Activated CD8-positive, alpha-beta memory T cell treated with anti-CD3 and anti-CD28 coated beads for 36 hours (primary cell): ENCODE data around the gene FAM124B. TPM values are rescaled to one million over a fixed set of nuclear protein-coding genes. Genes with fewer than 3 reads are reported as not detected.
"Not testable (repeated sequence)": the region's sequence is repeated elsewhere in the genome, so short reads cannot be mapped to it uniquely, and the experiment has no call there.

Source experiments
- CTCF ChIA-PET: fragments of 350-600 bp; sonication (Branson Sonifier 250); formaldehyde crosslinking; loops from one replicate; lab custom pipeline; 2021; ENCODE audit warnings: antibody characterized with exemption; lab: Charles Lee
- POLR2A ChIA-PET: fragments of 350-600 bp; sonication (Branson Sonifier 250); formaldehyde crosslinking; loops from one replicate; lab custom pipeline; 2021; ENCODE audit warnings: antibody characterized with exemption; lab: Charles Lee
- total RNA-seq, 2 experiments: library from RNA; stranded (reverse); gene quantifications; one replicate each; pipeline ENCODE4 v1.2.3, GENCODE V29; 2021

The FAM124B gene
- total RNA-seq, 2 experiments from 2014 or later: 0.11 TPM; not detected in 1

DNA sequence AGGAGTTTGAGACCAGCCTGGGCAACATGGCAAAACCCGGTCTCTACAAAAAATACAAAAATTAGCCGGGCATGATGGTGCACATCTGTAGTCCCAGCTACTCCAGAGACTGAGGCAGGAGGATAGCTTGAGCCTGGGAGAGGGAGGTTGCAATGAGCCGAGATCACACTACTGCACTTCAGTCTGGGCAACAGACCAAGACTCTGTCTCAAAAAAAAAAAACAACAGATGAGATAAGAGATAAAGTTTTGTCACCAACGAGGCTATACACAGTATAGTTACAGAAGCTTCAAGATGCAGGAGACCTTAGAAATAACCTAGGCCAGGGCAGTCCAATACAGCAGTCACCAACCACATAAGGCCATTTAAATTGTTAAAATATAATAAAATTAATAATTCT, 9.4 kb downstream of the FAM124B start:
- POLR2A ChIA-PET: no interaction called here
- CTCF ChIA-PET: no interaction called here

DNA sequence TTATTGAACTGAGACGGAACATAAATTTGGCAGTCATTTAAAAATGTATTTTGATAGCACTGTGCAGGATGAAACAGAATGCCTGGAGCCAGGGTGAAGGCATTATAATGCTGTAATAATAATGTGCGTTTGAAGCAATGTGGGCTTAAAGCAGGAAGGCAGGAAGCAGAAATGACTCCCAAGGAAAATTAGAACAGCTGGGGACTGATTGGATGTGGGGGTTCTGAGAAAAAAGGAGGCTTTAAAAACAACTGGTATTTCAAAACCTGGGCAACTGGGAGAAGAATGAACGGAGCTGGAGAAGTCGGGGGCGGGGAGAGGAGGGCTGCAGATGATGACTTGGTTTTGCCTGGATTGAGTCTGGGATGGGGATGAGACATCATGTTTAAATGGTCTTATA, 12.6 kb downstream of the FAM124B start:
- ChIA-PET POLR2A (no interaction called here), CTCF (no interaction called here)

DNA sequence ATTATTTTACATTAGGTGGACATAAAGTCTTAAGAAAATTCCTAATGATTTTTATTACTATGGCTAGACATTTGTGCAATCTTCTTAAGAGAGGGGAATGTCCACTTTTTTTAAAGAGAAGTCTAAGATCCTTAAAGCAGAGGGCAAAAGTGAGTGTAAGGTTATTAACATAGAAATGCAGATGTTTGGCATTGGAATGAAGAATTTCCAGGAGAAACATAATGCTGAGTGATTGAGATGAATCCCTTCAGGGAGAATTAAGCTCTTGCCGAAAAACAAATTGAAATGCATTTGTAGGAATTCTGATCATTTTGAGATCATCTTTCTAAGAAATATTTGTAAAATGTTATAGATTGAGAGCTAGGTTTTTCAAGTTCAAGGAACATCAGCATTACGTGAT, 15.0 kb downstream of the FAM124B start:
- ChIA-PET POLR2A (no interaction called here), CTCF (no interaction called here)

DNA sequence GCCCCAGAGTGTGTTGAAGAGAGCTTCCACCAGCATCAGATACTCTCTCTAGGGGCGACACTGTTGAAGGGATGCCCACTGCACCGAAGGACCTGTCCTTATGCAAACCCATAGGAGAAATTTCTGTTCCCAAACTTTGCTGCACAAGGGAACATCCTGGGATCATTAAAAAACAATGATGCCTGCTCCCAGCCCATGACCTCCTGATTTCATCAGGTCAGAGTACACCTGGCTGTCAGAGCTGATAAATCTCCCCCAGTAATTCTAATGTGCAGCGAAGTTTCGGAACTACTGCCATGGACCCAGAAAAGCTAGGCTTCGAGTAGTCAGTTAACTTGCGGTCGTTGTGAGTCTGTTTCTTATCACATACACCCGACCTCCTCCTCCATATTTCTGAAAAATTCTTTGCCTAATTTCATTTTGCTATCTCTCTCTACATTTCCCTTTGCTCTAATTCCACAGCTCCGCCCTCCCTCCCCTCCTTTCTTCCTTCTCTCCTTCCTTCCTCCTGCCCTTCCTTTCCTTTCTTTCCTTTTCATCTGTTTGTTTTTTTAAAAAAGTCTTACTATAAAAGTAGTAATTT, 18.8 kb downstream of the FAM124B start:
- ChIA-PET POLR2A (no interaction called here), CTCF (no interaction called here)

DNA sequence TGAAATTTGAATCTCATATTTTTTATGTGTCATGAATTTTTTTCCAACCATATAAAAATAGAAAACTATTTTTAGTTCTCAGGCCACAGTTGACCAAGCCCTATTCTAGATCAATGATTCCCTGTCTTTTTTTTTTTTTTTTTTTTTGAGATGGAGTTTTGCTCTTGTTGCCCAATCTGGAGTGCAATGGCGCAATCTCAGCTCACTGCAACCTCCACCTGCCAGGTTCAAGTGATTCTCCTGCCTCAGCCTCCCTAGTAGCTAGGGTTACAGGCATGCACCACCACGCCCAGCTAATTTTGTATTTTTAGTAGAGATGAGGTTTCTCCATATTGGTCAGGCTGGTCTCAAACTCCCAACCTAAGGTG, 19.6 kb downstream of the FAM124B start:
- CTCF ChIA-PET: not testable (repeated sequence)

DNA sequence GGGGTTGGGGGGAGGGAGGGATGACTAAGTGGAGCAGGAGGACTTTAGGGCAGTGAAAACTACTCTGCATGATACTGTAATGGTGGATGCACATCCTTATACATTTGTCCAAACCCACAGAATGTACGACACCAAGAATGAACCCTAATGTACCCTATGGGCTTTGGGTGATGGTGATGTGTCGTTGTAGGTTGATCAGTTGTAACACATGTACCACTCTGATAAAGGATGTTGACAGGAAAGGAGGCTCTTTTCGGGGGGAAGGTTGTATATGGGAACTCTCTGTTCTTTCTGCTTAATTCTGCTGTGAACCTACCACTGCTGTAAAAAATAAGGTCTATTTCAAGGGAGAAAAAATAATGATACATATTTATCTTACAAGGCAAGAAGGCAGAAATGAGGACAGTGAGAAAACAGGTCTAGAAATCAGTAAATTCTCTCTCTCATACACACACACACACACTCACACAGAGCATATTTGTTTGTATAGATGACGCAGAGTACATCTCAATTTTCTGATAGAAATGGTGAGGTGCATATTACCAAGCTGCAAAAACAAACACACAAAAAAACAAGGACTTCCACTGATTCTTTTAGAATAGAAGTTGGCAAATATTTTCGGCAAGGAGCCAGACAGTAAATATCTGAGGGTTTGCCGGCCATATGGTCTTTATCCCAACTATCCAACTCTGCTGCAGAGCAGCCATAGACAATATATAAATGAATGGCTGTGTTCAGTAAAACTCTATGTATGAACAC, 20.2 kb downstream of the FAM124B start:
- ChIA-PET POLR2A (no interaction called here), CTCF (no interaction called here)

More for the DNA sequence above, 19.6 kb downstream of the FAM124B start:
- POLR2A ChIA-PET: not testable (repeated sequence)

DNA sequence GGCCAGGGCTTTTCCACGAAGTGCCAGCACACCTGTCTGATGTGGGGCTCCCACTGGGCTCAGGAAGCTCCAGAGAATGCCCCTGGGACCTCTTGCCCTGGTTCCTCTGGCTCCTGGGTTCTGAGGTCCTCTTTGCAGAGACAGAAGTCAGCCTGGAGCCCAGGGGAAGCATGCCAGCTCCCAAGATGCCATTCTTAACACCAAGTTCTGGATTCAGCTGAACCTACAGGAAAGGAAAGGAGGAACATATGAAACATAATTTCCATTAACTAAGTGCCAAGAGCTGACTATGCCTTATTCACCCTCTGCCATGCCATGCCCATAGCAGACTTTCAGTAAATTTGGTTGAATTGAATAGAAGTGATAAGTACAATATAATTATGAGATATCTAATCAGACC, 21.9 kb downstream of the FAM124B start:
- ChIA-PET CTCF (no interaction called here), POLR2A (no interaction called here)

DNA sequence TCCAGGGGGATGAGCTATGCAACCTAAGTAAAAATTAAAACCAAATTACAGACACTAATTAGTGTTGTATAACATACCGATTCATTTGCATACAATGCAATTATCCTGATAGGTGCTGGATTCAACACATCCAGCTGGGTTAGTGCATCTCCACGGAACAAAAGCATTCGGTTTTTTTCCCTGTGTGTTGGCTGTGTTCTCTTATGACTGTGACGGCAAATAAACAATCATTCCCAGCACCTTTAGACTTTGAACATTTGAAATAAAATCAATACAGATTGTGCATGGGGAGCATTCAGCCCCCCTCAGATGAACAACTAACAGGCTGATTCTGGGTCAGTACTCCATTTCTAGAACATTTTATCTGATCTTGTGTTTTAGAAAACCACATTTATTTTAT, 22.7 kb downstream of the FAM124B start:
- CTCF ChIA-PET: no interaction called here
- POLR2A ChIA-PET: no interaction called here

DNA sequence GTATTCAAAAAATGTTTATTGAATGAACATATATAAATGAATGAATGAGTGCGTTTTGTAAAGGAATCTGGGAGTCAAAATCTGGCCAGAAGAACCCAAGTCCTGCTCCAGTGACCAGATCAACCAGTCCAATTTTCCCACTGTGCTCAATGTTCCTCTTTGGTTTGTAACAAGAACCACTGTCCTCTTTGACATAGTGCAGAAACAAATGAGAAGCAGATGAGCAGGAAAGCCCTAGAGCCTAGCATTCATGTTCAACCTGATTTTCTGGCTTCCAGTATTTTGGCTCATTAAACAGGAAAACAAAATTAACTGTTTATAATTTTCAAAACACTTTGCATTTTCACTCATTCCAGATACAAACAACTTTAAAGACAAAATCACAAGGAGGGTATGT, 23.2 kb downstream of the FAM124B start:
- ChIA-PET CTCF (interaction anchor here (1.8 kb wide), 1 partner anchor 9 kb away, joined by 6 read pairs; no protein-coding TSS in a partner anchor), POLR2A (no interaction called here)

DNA sequence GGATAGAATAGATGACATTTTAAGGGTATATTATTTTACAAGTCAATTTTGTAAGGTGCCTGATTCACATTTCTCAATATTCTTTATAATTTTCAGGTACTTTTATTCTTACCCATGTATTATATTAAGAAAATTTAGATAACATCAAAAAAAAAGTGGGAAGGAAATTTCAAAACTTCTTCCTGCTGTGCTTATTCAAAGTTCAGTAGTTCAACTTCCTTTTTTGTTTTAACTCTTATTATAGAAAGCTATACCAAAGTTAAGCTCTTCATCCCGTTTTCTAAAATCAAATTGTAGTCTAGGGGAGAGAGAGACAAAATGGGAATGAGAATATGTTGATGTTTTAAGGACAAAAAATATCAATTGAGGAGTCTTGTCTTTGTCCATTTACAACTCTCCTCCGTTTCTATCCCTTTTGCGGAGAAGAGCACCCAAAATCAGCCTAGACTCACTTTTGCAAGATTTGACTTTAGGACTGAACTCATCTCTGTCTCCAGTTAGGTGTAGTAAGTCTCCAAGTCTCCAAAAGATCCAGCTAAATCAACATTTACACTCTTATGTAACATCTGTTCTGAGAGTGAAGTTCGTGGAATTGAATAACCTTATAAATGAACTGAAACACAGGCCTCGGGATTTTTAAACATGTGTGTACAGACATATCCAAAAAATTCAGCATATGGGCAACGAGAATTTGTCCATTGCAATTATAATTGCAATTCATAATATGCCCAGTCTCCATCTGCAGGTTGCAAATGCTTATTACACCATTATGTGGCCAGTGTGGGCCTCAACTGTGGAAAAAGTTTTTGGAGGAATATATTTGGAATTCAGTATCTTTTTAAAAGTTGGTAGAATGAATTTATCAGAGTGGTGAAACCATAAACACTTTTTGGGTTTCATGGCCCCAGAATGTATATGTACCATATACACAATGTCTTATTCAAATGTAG, 23.9 kb downstream of the FAM124B start:
- POLR2A ChIA-PET: no interaction called here
- CTCF ChIA-PET: interaction anchor here (1.8 kb wide), 1 partner anchor 8 kb away, joined by 6 read pairs; no protein-coding TSS in a partner anchor

DNA sequence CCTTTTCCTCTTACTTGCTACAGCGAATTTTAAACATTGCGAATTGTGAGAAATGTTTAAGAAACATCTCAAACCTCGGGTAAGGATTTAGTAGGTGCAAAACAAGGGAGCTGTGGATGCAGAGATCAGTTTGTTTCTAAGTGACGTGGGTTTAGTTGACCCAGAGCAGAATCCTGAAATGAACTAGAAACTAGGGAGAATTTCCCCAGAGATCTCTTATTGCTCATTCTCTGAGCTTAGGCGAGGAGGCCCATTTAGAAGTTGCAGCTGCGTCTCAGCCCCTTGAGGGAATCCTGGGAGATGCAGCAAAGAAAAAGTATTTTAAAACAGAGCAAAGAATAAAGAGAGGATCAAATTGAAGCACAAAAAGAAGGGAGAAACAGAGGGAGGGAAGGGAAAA, 29.3 kb downstream of the FAM124B start:
- CTCF ChIA-PET: interaction anchor here (1.5 kb wide), 1 partner anchor 280 kb away, joined by 4 read pairs; no protein-coding TSS in a partner anchor
- POLR2A ChIA-PET: no interaction called here

DNA sequence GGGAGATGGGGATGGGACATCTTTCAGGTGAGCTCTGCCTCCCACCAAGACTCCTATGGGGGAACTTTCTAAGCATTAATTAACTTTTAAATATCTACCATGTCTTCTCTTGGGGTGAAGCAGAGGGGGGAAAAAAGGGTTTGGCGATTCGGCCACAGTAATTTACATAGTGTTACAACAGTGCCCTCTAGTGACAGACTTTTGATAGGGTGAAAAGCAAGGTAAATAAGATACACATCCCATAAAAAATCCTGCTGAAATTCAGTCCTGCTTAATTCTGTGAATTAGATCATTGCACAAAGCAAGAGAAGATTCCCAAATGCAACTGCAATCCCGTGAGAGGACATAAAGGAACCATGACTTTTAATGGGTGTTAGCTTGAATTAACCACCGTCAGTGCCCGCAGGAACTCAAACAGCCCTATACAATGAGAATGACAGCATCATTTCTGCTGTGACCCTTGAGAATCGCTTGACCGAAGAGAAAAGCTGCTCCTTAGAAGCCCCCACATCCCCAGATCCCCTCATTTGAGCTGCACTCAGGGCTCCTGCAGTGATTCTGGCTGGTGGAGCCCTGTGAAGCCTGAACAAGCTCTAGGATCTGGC, 32.8 kb downstream of the FAM124B start:
- CTCF ChIA-PET: interaction anchor here (0.9 to 1.5 kb wide), 9 partner anchors 9 to 398 kb away, joined by 3 to 6 read pairs (median 4); no protein-coding TSS in a partner anchor
- POLR2A ChIA-PET: no interaction called here

DNA sequence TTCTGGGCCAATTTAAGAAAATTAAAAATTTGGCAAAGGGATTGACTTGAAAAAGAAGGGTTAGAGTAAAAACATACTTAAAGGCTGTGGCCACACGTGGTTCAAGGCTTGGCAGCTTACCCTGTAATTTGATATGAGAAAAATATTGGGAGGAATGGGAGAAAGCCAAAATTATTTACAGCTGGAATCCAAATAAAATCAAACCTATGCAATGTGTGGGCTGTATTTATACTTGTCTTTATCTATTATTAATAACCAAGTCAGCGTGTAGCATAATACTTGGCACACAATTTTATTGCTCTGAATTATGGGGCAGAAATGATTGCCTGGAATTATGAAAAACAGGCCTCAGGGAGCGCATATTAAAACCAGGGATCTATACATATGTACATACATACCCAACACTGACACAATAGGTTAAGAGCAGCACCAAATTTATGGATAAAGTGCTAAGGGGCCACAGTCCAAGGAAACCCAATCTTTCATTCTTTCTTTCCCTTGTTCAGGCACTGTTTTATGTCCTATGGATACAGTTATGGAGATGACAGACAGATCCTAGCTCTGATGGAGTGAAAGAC, 35.6 kb downstream of the FAM124B start:
- ChIA-PET POLR2A (no interaction called here), CTCF (interaction anchor here (1.6 kb wide), 1 partner anchor 8 kb away, joined by 3 read pairs; no protein-coding TSS in a partner anchor)

DNA sequence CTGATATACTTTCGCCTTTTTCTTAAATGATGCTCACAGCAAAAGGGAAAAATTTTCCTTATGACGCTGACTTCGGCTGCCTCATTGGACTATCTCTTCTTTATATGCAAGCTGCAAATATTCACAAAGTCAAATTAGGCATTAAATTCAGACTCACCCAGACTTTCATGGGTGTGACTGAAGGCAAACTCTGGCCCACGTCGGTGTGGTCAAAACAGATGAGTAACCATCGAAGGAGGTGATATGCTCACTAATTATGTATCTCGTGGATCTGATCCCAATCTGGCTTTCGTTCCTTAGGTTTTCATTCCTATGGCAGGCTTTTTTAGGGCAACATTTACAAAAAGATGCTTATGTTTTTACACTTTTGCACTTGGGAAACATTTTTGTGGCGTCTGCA, 36.6 kb downstream of the FAM124B start:
- ChIA-PET CTCF (interaction anchor here (1.0 to 1.6 kb wide), 2 partner anchors 9 to 284 kb away, joined by 3 read pairs; no protein-coding TSS in a partner anchor), POLR2A (interaction anchor here (0.6 kb wide), 1 partner anchor 236 kb away, joined by 4 read pairs; no protein-coding TSS in a partner anchor)

DNA sequence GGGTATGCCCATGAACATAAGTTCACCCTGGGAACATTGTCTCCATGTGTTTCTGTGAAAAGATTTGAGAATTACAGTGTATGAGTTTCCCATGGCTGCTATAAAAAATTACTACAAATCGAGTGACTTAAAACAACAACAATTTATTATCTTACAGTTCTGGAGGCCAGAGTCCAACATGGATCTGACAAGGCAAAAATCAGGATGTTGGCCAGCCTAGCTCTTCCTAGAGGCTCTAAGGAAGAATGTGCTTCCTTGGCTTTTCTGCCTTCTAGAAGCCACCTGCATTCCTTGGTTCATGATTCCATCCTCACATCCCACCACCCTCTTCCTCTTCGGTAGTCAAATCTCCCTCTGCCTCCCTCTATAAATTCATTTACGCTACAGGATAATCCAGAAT, 38.6 kb downstream of the FAM124B start:
- ChIA-PET POLR2A (no interaction called here), CTCF (no interaction called here)

DNA sequence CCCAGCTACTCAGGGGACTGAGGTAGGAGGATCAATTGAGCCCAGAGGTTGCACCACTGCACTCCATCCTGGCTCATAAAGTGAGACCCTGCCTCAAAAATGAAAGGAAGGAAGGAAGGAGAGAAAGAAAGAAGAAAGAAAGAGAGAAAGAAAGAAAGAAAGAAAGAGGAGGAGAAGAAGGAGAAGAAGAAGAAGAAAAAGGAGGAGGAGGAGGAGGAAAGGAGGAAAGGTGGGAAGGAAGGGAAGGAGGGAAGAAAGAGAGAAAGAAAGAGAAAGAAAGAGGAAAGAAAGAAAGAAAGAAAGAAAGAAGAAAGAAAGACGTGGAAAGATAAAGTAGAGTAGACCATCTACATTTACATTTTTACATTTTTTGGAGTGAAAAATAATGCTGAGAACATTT, 39.8 kb downstream of the FAM124B start:
- ChIA-PET POLR2A (interaction anchor here (0.6 kb wide), 1 partner anchor 691 kb away, joined by 4 read pairs; no protein-coding TSS in a partner anchor), CTCF (interaction anchor here (0.6 kb wide), 1 partner anchor 8 kb away, joined by 5 read pairs; no protein-coding TSS in a partner anchor)

DNA sequence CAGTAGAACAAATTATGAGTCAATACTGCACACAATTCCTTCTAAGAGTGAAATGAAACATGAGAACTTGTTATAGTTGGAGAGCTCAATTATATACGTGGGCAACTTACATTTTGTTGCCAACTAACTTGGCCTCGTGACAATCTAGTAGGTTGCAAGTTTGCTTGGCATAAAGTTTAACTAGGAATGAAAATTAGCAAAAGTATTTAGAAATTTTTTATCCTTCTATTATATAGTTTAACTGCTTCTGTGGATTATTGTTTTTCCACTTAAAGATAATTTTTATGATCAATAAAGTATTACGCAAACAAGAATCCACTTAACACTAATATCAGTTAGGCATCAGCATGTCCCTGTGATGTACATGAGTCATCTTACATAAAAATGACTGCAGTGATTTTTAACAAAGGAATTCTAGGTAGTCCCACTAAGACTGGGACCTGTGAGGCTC, 41.1 kb downstream of the FAM124B start:
- ChIA-PET POLR2A (no interaction called here), CTCF (interaction anchor here (0.9 kb wide), 1 partner anchor 9 kb away, joined by 3 read pairs; no protein-coding TSS in a partner anchor)

DNA sequence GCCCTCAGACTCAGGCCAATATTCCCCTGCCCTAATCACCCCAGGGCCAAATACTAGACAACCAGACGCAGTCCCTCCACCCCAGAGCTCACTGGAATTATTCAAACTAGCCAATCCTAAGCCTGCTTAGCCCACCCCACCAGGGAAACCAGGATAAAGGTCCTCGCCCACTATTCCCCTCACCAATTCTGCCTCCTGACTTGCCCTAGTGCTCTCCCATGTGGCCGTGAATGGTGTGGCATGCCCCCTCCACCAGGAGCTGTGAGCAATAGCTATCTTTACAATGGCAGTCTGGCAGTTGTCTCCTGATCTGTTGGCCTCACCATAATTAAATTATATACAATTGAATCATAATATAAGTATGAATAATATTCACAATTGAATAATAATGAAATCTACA, 42.3 kb downstream of the FAM124B start:
- CTCF ChIA-PET: interaction anchor here (1.0 to 1.8 kb wide), 2 partner anchors 9 to 290 kb away, joined by 5 to 6 read pairs; no protein-coding TSS in a partner anchor

More for the DNA sequence above, 42.3 kb downstream of the FAM124B start:
- POLR2A ChIA-PET: no interaction called here
